HEK293 (cell line): ENCODE measurements around the gene SIMC1.

Source experiments
- CTCF ChIA-PET: fragments of 350-600 bp; formaldehyde crosslinking; extraction: SDS; loops from one replicate; lab custom pipeline; 2021; ENCODE audit warnings: antibody characterized with exemption; lab: Yijun Ruan, JAX
- POLR2A ChIA-PET: fragments of 300-600 bp; formaldehyde crosslinking; extraction: SDS; loops from one replicate; lab custom pipeline; 2020; ENCODE audit warnings: antibody characterized with exemption, inconsistent platforms; lab: Yijun Ruan, JAX
- H3K27ac ChIP-seq: fragments of 200-500 bp; sonication (Bioruptor generic); 2 replicates; pipeline ENCODE4 v1.5.1; 2014; ENCODE audit warnings: low read depth, low read length, control low read depth, inconsistent platforms; ENCODE audit errors: extremely low read depth
- H3K36me3 ChIP-seq, 2 experiments: fragments of 200-500 bp in 1 of 2; sonication (Bioruptor generic) in 1 of 2; 1 replicate in 1 of 2; 2 replicates in 1 of 2; pipeline ENCODE4 v1.5.1; 2014 to 2017; ENCODE audit warnings: inconsistent platforms in 2 of 2, low read length in 2 of 2; ENCODE audit not compliant: control insufficient read depth in 2 of 2, insufficient read depth in 1 of 2
- H3K4me1 ChIP-seq: fragments of 200-500 bp; sonication (Bioruptor generic); 2 replicates; pipeline ENCODE4 v1.5.1; 2014; ENCODE audit warnings: mild to moderate bottlenecking, low read length, inconsistent platforms; ENCODE audit not compliant: control insufficient read depth, insufficient read depth
- H3K4me3 ChIP-seq: 2 replicates; pipeline ENCODE4 v1.5.1; 2011; ENCODE audit warnings: low read depth, mild to moderate bottlenecking, control low read depth, low read length, moderate library complexity
- H3K9me3 ChIP-seq: fragments of 200-500 bp; sonication (Bioruptor generic); 2 replicates; pipeline ENCODE4 v1.5.1; 2014; ENCODE audit warnings: low read depth, low read length, inconsistent platforms; ENCODE audit not compliant: control insufficient read depth, insufficient read depth
- CTCF ChIP-seq: fragments of 450-650 bp; formaldehyde crosslinking; IDR thresholded peaks from 2 replicates; pipeline ENCODE4 v1.5.1; 2016; ENCODE audit warnings: missing biosample characterization, missing genetic modification characterization
- MEIS1 ChIP-seq: sonication (generic); formaldehyde crosslinking; IDR thresholded peaks from 2 replicates; pipeline ENCODE4 v1.8.1; 2022; ENCODE audit warnings: missing genetic modification reagents, mild to moderate bottlenecking, borderline replicate concordance
- PRDM4 ChIP-seq: fragments of 450-650 bp; formaldehyde crosslinking; IDR thresholded peaks from 2 replicates; pipeline ENCODE4 v1.5.1; 2017; ENCODE audit warnings: missing biosample characterization, missing genetic modification characterization
- SALL2 ChIP-seq: fragments of 450-650 bp; formaldehyde crosslinking; IDR thresholded peaks from 2 replicates; pipeline ENCODE4 v1.5.0; 2017; ENCODE audit warnings: missing biosample characterization, mild to moderate bottlenecking, missing genetic modification characterization, borderline replicate concordance
- SP7 ChIP-seq: fragments of 450-650 bp; formaldehyde crosslinking; IDR thresholded peaks from 2 replicates; pipeline ENCODE4 v1.5.1; 2016; ENCODE audit warnings: missing biosample characterization, missing genetic modification characterization
- ZBTB1 ChIP-seq: fragments of 450-650 bp; formaldehyde crosslinking; IDR thresholded peaks from 2 replicates; pipeline ENCODE4 v1.5.1; 2016; ENCODE audit warnings: missing biosample characterization, missing genetic modification characterization
- ZBTB17 ChIP-seq: fragments of 450-650 bp; formaldehyde crosslinking; IDR thresholded peaks from 2 replicates; pipeline ENCODE4 v1.5.1; 2016; ENCODE audit warnings: missing biosample characterization, missing genetic modification characterization
- ZNF140 ChIP-seq: fragments of 450-650 bp; formaldehyde crosslinking; IDR thresholded peaks from 2 replicates; pipeline ENCODE4 v1.5.1; 2016; ENCODE audit warnings: missing biosample characterization, missing genetic modification characterization
- ZNF280C ChIP-seq: fragments of 450-650 bp; formaldehyde crosslinking; IDR thresholded peaks from 2 replicates; pipeline ENCODE4 v1.5.1; 2016; ENCODE audit warnings: missing biosample characterization, missing genetic modification characterization
- ZNF292 ChIP-seq: fragments of 450-650 bp; formaldehyde crosslinking; IDR thresholded peaks from 2 replicates; pipeline ENCODE4 v1.5.1; 2016; ENCODE audit warnings: low read depth, missing biosample characterization, missing genetic modification characterization, borderline replicate concordance
- ZNF529 ChIP-seq: fragments of 450-650 bp; formaldehyde crosslinking; IDR thresholded peaks from 2 replicates; pipeline ENCODE4 v1.5.1; 2017; ENCODE audit warnings: missing genetic modification characterization, missing biosample characterization; ENCODE audit not compliant: insufficient replicate concordance
- ZNF580 ChIP-seq: fragments of 450-650 bp; formaldehyde crosslinking; IDR thresholded peaks from 2 replicates; pipeline ENCODE4 v1.5.1; 2016; ENCODE audit warnings: missing biosample characterization, missing genetic modification characterization
- ZNF670 ChIP-seq: fragments of 450-650 bp; formaldehyde crosslinking; IDR thresholded peaks from 2 replicates; pipeline ENCODE4 v1.5.1; 2016; ENCODE audit warnings: missing biosample characterization, missing genetic modification characterization, low read depth
- ZNF677 ChIP-seq: fragments of 450-650 bp; IDR thresholded peaks from 2 replicates; pipeline ENCODE4 v1.5.0; 2018; ENCODE audit warnings: missing biosample characterization, mild to moderate bottlenecking, missing genetic modification characterization, moderate library complexity
- ZNF830 ChIP-seq: fragments of 450-650 bp; IDR thresholded peaks from 2 replicates; pipeline ENCODE4 v1.5.0; 2018; ENCODE audit warnings: missing biosample characterization, missing genetic modification characterization, low read depth, mild to moderate bottlenecking, moderate library complexity

SIMC1 gene

GRCh38 chr5:176383248-176383905, 145.2 kb downstream of the SIMC1 start:
- TF ChIP-seq ZNF280C (tag by site-specific recombination) (no peak), ZNF677 (tag by site-specific recombination) (no peak), MEIS1 (CRISPR knock-in tag) (no peak), PRDM4 (no peak), ZNF580 (tag by site-specific recombination) (no peak), ZNF670 (tag by site-specific recombination) (no peak), ZBTB1 (tag by site-specific recombination) (no peak), ZNF529 (tag by site-specific recombination) (no peak), ZBTB17 (tag by site-specific recombination) (no peak), SP7 (tag by site-specific recombination) (no peak), CTCF (tag by site-specific recombination) (no peak), ZNF830 (tag by site-specific recombination) (no peak)
- no peak overlapping the region for H3K27ac ChIP-seq
- peaks cover 0 to 70% of the 10 kb centered on the region in 2 experiments; a peak in 2 of 3 replicates for H3K36me3 ChIP-seq
- H3K4me1 ChIP-seq: no peaks in the 10 kb centered on the region
- ChIA-PET CTCF (no interaction called here), POLR2A (interaction anchor here (1.2 to 1.5 kb wide), 2 partner anchors 11 to 21 kb away, joined by 3 read pairs; no protein-coding TSS in a partner anchor)
- H3K9me3 ChIP-seq: no peaks in the 10 kb centered on the region
- no peak overlapping the region for H3K4me3 ChIP-seq

GRCh38 chr5:176383961-176384360, 145.7 kb downstream of the SIMC1 start:
- CTCF ChIA-PET: no interaction called here
- H3K9me3 ChIP-seq: no peaks in the 10 kb centered on the region
- TF ChIP-seq ZNF292: no peak
- no peak for TF ChIP-seq SALL2 (tag by site-specific recombination)
- TF ChIP-seq ZNF140: no peak
- H3K4me1 ChIP-seq: no peaks in the 10 kb centered on the region
- peaks cover 0 to 70% of the 10 kb centered on the region in 2 experiments; a peak in 2 of 3 replicates for H3K36me3 ChIP-seq
- POLR2A ChIA-PET: interaction anchor here (1.2 kb wide), 1 partner anchor 22 kb away, joined by 3 read pairs; no protein-coding TSS in a partner anchor
- no peak overlapping the region for H3K27ac ChIP-seq
- H3K4me3 ChIP-seq: no peak overlapping the region
